A673 (cell line): ENCODE data around the gene UST. TPM values are rescaled to one million over a fixed set of nuclear protein-coding genes. Genes with fewer than 3 reads are reported as not detected.
"Not testable (repeated sequence)": the region's sequence is repeated elsewhere in the genome, so short reads cannot be mapped to it uniquely, and the experiment has no call there.

Experiments
- BruUV-seq: library from RNA; stranded (reverse); fragments of 400-500 nt; replicated peaks from 2 replicates; lab custom pipeline; 2021; lab: Mats Ljungman, UMichigan
- CTCF ChIA-PET: fragments of 300-600 bp; sonication (Branson Sonifier 250); formaldehyde crosslinking; loops from one replicate; lab custom pipeline; 2022; ENCODE audit warnings: antibody characterized with exemption; lab: Charles Lee
- POLR2A ChIA-PET: fragments of 300-600 bp; sonication (Branson Sonifier 250); formaldehyde crosslinking; loops from one replicate; lab custom pipeline; 2022; ENCODE audit warnings: antibody characterized with exemption; ENCODE audit not compliant: low non-redundant PET; lab: Charles Lee
- DNase-seq: peaks from one replicate; pipeline ENCODE4 v3.0.0-alpha.2; 2015; ENCODE audit warnings: low spot score
- H3K27ac ChIP-seq: fragments of 200-600 bp; sonication (generic); 2 replicates; pipeline ENCODE4 v1.5.1; 2016; ENCODE audit warnings: mixed run types, low read depth, mild to moderate bottlenecking, mixed read lengths, antibody characterized with exemption, low read length; ENCODE audit not compliant: poor library complexity, severe bottlenecking
- H3K27me3 ChIP-seq: fragments of 200-600 bp; sonication (generic); replicated peaks from 2 replicates; pipeline ENCODE4 v1.6.1; 2017; ENCODE audit warnings: mixed run types, low read depth, mild to moderate bottlenecking, mixed read lengths, antibody characterized with exemption, low read length; ENCODE audit not compliant: insufficient read depth, poor library complexity
- H3K36me3 ChIP-seq: fragments of 200-600 bp; sonication (generic); 2 replicates; pipeline ENCODE4 v1.6.1; 2016; ENCODE audit warnings: mixed run types, mild to moderate bottlenecking, mixed read lengths, antibody characterized with exemption, low read length; ENCODE audit not compliant: insufficient read depth, poor library complexity, severe bottlenecking
- H3K4me1 ChIP-seq: fragments of 200-600 bp; sonication (generic); 2 replicates; pipeline ENCODE4 v1.6.1; 2017; ENCODE audit warnings: mixed run types, mild to moderate bottlenecking, mixed read lengths, antibody characterized with exemption, low read length; ENCODE audit not compliant: insufficient read depth, poor library complexity, severe bottlenecking
- H3K4me3 ChIP-seq: fragments of 200-600 bp; sonication (generic); 2 replicates; pipeline ENCODE4 v1.5.1; 2016; ENCODE audit warnings: low read depth, mixed run types, mild to moderate bottlenecking, mixed read lengths, low read length; ENCODE audit not compliant: poor library complexity, severe bottlenecking
- H3K9me3 ChIP-seq: fragments of 200-600 bp; sonication (generic); 2 replicates; pipeline ENCODE4 v1.6.1; 2016; ENCODE audit warnings: mixed run types, low read depth, mild to moderate bottlenecking, mixed read lengths, antibody characterized with exemption, low read length; ENCODE audit not compliant: poor library complexity, severe bottlenecking
- CTCF ChIP-seq: fragments of 300-800, 200-600 bp; sonication (generic); conservative IDR thresholded peaks from 2 replicates; pipeline ENCODE4 v1.5.1; 2017; ENCODE audit warnings: low read depth, mild to moderate bottlenecking, antibody characterized with exemption, low read length, moderate library complexity, mixed read lengths
- EZH2 ChIP-seq: fragments of 200-600 bp; sonication (generic); IDR thresholded peaks from 2 replicates; pipeline ENCODE4 v1.6.1; 2017; ENCODE audit warnings: borderline replicate concordance, low read depth, mild to moderate bottlenecking, mixed read lengths, antibody characterized with exemption, low read length; ENCODE audit not compliant: poor library complexity, severe bottlenecking
- intact Hi-C: fragments of 100-400 bp; cut with micrococcal nuclease; formaldehyde crosslinking; loops from one replicate; pipeline ENCODE4 v1.10.0; 2022; ENCODE audit not compliant: unreplicated experiment
- total RNA-seq: library from RNA; stranded (reverse); gene quantifications from 2 replicates; pipeline ENCODE4 v1.2.3, GENCODE V29; 2021

The UST gene
- total RNA-seq, 1 experiment from 2014 or later, result 1.5 TPM

DNA sequence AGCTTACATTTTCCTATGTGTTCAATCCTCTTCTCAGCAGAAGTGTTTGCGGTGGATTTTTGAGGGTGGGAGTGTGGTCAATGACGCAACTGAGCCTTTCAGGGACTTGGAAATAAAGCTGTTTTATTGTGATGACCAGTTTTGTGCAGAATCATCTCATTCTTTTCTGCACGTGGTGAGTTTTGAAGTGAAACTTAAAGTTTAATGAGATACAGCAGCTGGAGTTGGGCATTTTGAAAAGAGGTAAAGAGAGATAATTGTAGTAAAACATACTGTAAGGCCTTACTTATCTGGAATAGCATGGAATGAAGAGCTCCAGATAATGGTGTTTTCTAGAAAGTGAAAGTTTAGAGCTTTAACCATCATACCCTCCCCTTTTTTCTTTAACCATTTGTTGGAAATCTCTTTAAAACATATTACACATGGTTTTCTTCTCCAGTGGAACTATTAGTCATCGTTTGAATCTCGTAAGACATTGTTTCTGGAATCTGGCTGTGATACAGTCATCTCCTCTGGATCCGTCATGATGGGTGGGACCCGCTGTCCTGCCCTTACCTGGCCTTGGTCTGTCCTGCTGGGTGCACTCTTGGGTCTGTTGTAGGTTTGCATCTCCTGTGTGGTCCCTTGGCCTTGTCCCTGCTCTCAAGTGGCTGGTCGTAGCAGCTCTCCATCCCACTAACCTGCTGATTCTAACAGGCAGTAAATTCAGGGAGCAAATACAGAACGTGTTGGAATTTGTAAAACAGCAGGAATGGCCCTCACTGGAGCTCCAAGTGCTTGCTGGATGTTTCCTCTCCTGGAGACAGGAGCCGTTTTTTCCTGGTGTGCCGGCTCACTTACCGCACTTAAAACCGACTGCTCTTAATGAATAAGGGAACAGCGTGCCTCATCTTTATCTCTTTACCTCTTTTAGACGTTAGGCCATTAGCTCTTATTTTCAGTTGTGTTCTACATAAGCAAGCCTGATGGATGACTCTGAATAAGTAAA is 29.8 kb downstream of the UST start:
- ChIA-PET POLR2A (no interaction called here), CTCF (no interaction called here)
- intact Hi-C loops, result no loop called here

DNA sequence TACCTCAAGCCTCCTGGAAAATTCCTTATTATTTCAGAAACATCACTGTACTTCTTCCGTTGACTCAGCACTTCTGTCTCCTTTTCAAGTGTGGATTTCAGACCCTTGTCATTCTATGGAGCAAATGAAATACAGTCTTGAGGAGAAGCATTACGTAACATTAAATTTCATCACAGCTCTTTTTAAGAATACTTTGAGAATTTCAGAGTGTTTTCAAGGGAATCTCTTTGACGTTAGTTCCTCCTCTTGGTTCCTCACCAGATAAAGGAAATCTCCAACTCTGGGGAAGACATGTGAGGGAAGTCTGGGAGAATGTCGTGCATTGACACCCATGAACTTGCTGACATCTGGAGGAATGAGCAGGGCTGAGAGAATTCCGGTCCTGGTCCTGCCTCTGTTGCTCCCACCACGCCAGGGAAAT is 32.3 kb downstream of the UST start:
- BruUV-seq, result no TSS peak
- no peaks in the 10 kb centered on the region for H3K4me1 ChIP-seq
- no peak for DNase-seq
- H3K9me3 ChIP-seq, result no peaks in the 10 kb centered on the region
- intact Hi-C loops, result no loop called here
- CTCF ChIA-PET, result no interaction called here
- no peak overlapping the region for H3K27ac ChIP-seq
- POLR2A ChIA-PET, result no interaction called here
- no peak overlapping the region for H3K4me3 ChIP-seq
- TF ChIP-seq CTCF (no peak), EZH2 (no peak)
- H3K27me3 ChIP-seq, result no peaks in the 10 kb centered on the region
- no peaks in the 10 kb centered on the region for H3K36me3 ChIP-seq

More for the DNA sequence above, 29.8 kb downstream of the UST start:
- DNase-seq, result no peak
- H3K36me3 ChIP-seq, result no peaks in the 10 kb centered on the region
- H3K27me3 ChIP-seq, result no peaks in the 10 kb centered on the region
- TF ChIP-seq EZH2 (no peak), CTCF (no peak)
- no peaks in the 10 kb centered on the region for H3K4me1 ChIP-seq
- no TSS peak for BruUV-seq
- H3K27ac ChIP-seq, result no peak overlapping the region
- H3K9me3 ChIP-seq, result no peaks in the 10 kb centered on the region
- no peak overlapping the region for H3K4me3 ChIP-seq

GRCh38 chr6:148780423-148780822 is 33.6 kb downstream of the UST start:
- CTCF ChIA-PET, H3K27ac ChIP-seq, H3K27me3 ChIP-seq, intact Hi-C loops, H3K4me3 ChIP-seq, DNase-seq, POLR2A ChIA-PET, BruUV-seq, H3K4me1 ChIP-seq, H3K9me3 ChIP-seq, H3K36me3 ChIP-seq: not testable (repeated sequence)
